ENCODE data around the gene KMO. TPM values are rescaled to one million over a fixed set of nuclear protein-coding genes. Genes with fewer than 3 reads are reported as not detected.
A peak's percentile ranks its signal among the peaks of the same experiment; 100 is the strongest.

KMO gene
- total and polyA plus RNA-seq, 2 of the 13 experiments (the other 11 are each of a cell fraction or from before 2014, with no cell fraction given), result 0.01 TPM; not detected in 1

- Histone ChIP-seq H3K79me2 (ENCODE audit: insufficient read depth, low read length) (no peaks in the 10 kb centered on the region), H3K27ac (ENCODE audit: extremely low read length, insufficient read depth, low read length) (no peak overlapping the region), H3K36me3 (replicated peaks in 1 of 2; ENCODE audit: control insufficient read depth in 1 of 2, insufficient read depth in 2 of 2, low read length in 2 of 2) (peaks cover 2 to 18% of the 10 kb centered on the region in 2 experiments; a peak in 4 of 5 replicates), H3K9me3 (ENCODE audit: low read length) (no peaks in the 10 kb centered on the region), H3K4me2 (ENCODE audit: low read depth, low read length) (no peak overlapping the region), H3K27me3 (ENCODE audit: control insufficient read depth in 1 of 2, insufficient read depth in 2 of 2, low read length in 2 of 2) (no peaks in the 10 kb centered on the region), H3K4me1 (ENCODE audit: insufficient read depth, low read length) (peaks cover 18% of the 10 kb centered on the region), H3K9ac (ENCODE audit: insufficient read depth, low read depth, low read length) (no peak overlapping the region), H3K4me3 (replicated peaks in 1 of 3; ENCODE audit: insufficient read depth in 1 of 3, low read depth in 2 of 3, low read length in 3 of 3) (no peak overlapping the region), H4K20me1 (ENCODE audit: insufficient read depth, low read length) (no peaks in the 10 kb centered on the region), H2AFZ (ENCODE audit: low read length) (no peak overlapping the region)
- CTCF ChIA-PET (ENCODE audit: low intra/inter-chr PET ratio, low total read pairs), result no interaction called here
- BruUV-seq (replicated peaks), result no TSS peak
- intact Hi-C loops (cut with micrococcal nuclease; ENCODE audit: unreplicated experiment) (no loop called here), in situ Hi-C loops (cut with HindIII; ENCODE audit: extremely low pct_ligation_motif_present, low pct_unique_long_range_greater_than_20kb) (loop anchor here (10.0 kb wide), 1 partner anchor 107 kb away; no protein-coding TSS in a partner anchor)
- WGBS (ENCODE audit: low lambda C conversion rate), result 73% methylated on average over 5 of the region's 5 CpGs
- POLR2A ChIA-PET, result interaction anchor here (1.3 kb wide), 1 partner anchor 9 kb away, joined by 3 read pairs; no protein-coding TSS in a partner anchor
- FAIRE-seq (no peak), ATAC-seq (peak; percentile 38; the same call in 1 of the 3 replicates), DNase-seq (ENCODE audit: low spot score) (no peak)
- TF ChIP-seq TAF1 (CRISPR knock-in tag; IDR thresholded peaks at IDR 0.05) (no peak), ARNTL (CRISPR knock-in tag; IDR thresholded peaks at IDR 0.05) (no peak), MTERF4 (CRISPR knock-in tag; IDR thresholded peaks at IDR 0.05) (no peak), ZNF34 (CRISPR knock-in tag; IDR thresholded peaks at IDR 0.05; ENCODE audit: borderline replicate concordance) (no peak), MED1 (CRISPR knock-in tag; IDR thresholded peaks at IDR 0.05) (no peak), TMF1 (CRISPR knock-in tag; IDR thresholded peaks at IDR 0.05; ENCODE audit: low read depth) (no peak), ZNF574 (CRISPR knock-in tag; IDR thresholded peaks at IDR 0.05) (no peak), NFE2 (CRISPR knock-in tag; IDR thresholded peaks at IDR 0.05) (no peak), KDM5A (IDR thresholded peaks at IDR 0.05; ENCODE audit: borderline replicate concordance, low read length) (no peak), MIER2 (CRISPR knock-in tag; IDR thresholded peaks at IDR 0.05) (no peak), KLF16 (CRISPR knock-in tag; IDR thresholded peaks at IDR 0.05) (no peak), ZHX1 (CRISPR knock-in tag; IDR thresholded peaks at IDR 0.05; ENCODE audit: low read depth) (no peak), ZNF260 (CRISPR knock-in tag; IDR thresholded peaks at IDR 0.05; ENCODE audit: borderline replicate concordance, low read depth) (no peak), ZNF337 (CRISPR knock-in tag; IDR thresholded peaks at IDR 0.05; ENCODE audit: borderline replicate concordance, low read depth) (no peak), GATAD1 (CRISPR knock-in tag; IDR thresholded peaks at IDR 0.05) (no peak), HMG20A (CRISPR knock-in tag; IDR thresholded peaks at IDR 0.05; ENCODE audit: borderline replicate concordance) (no peak), ZNF326 (CRISPR knock-in tag; IDR thresholded peaks at IDR 0.05; ENCODE audit: borderline replicate concordance) (no peak), FOXO4 (CRISPR knock-in tag; conservative IDR thresholded peaks at IDR 0.05) (no peak)
Observed at GRCh38 chr1:241631674-241632073, 99.5 kb downstream of the KMO start.

Measured in HepG2 (cell line).